ENCODE data around the gene TMEM79.
"Not testable (repeated sequence)": the region's sequence is repeated elsewhere in the genome, so short reads cannot be mapped to it uniquely, and the experiment has no call there.

The TMEM79 gene

GRCh38 chr1:156308078-156308477 is 24.0 kb downstream of the TMEM79 start:
- no peak for DNase-seq (ENCODE audit: low read depth)

GRCh38 chr1:156310962-156311361 is 26.8 kb downstream of the TMEM79 start:
- no peak for DNase-seq (ENCODE audit: low read depth)

GRCh38 chr1:156316909-156317308 is 32.8 kb downstream of the TMEM79 start:
- DNase-seq (ENCODE audit: low read depth), result no peak

GRCh38 chr1:156319664-156320063 is 35.5 kb downstream of the TMEM79 start:
- DNase-seq (ENCODE audit: low read depth), result no peak

GRCh38 chr1:156320560-156320959 is 36.4 kb downstream of the TMEM79 start:
- no peak for DNase-seq (ENCODE audit: low read depth)

GRCh38 chr1:156323179-156323578 is 39.1 kb downstream of the TMEM79 start:
- DNase-seq (ENCODE audit: low read depth), result not testable (repeated sequence)

- no peak for DNase-seq (ENCODE audit: low read depth)
Measured at GRCh38 chr1:156336242-156336641, 52.1 kb downstream of the TMEM79 start.

- DNase-seq (ENCODE audit: low read depth), result no peak
Measured at GRCh38 chr1:156337052-156337887, 53.1 kb downstream of the TMEM79 start.

- DNase-seq (ENCODE audit: low read depth), result no peak
Measured at GRCh38 chr1:156337888-156338179, 53.7 kb downstream of the TMEM79 start.

GRCh38 chr1:156338180-156338976 is 54.3 kb downstream of the TMEM79 start, which contains the start of the genes CCT3 and TSACC:
Gene CCT3, minus strand, starts transcription at chr1:156338292. Its CDS starts 108 bp downstream, at chr1:156338184.
Gene TSACC, plus strand, starts transcription at chr1:156338526. Its CDS starts 1,232 bp downstream, at chr1:156339758.
- DNase-seq (ENCODE audit: low read depth), result peak; percentile 99
